Measurements from ENCODE around the gene DNASE1. TPM values are rescaled to one million over a fixed set of nuclear protein-coding genes. Genes with fewer than 3 reads are reported as not detected.
A peak's percentile ranks its signal among the peaks of the same experiment; 100 is the strongest.

DNASE1 gene
- total RNA-seq, 2 donors from 2014 or later = 14.8 to 22.0 TPM

DNA sequence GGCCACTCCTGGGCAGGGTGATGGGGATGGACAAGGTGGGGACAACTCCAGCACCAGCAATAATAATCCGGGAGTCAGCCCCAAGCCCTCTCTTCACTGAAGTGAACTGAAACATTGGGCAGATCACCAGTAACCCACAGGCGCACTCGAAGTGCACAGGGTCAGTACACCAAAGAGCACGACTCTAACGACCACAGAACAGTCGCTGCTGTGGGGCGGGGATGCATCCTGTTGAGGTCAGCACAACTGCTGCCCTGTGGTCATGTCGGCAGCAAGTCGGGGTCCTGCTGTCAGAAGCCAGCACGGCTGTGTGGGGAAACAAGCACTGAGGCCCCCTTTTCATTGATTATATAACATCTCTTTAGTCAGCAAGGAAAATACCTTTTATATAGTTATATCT, 14.6 kb downstream of the DNASE1 start:
- ATAC-seq (replicated peaks) = no peak
- Mint-ChIP-seq H3K4me1 (peaks cover 6% of the 10 kb centered on the region), H3K36me3 (ENCODE audit: low read depth) (peaks cover 89% of the 10 kb centered on the region), H3K9me3 (no peaks in the 10 kb centered on the region), H3K4me3 (no peak overlapping the region), H3K27me3 (no peaks in the 10 kb centered on the region), H3K27ac (no peak overlapping the region)

GRCh38 chr16:3670711-3671110, 16.2 kb downstream of the DNASE1 start:
- no peak for ATAC-seq (replicated peaks)
- Mint-ChIP-seq H3K36me3 (ENCODE audit: low read depth) (peaks cover 87% of the 10 kb centered on the region), H3K4me1 (peaks cover 6% of the 10 kb centered on the region), H3K27ac (no peak overlapping the region), H3K4me3 (no peak overlapping the region), H3K9me3 (no peaks in the 10 kb centered on the region), H3K27me3 (no peaks in the 10 kb centered on the region)

DNA sequence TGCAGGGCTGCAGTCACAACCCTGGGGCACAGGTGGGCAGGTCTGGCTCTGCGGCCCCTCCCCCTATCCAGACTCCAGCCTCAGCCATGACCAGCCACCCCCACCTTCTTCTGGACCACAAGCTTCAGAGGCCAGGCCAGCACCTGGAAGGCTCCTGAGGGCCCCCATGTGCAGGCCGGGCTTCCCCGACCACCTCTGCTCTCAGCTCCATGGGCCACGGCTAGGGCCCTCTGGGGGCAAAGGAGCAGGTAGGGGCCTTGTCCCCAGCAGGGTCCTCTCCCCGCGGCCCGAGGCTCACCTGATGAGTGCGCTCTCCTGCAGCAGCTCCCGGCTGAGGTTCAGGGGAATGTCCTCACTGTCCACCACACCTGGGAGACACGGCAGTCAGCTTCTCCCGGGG, 16.9 kb downstream of the DNASE1 start:
- no peak overlapping the region for H3K4me3 Mint-ChIP-seq
- H3K4me1 Mint-ChIP-seq = no peaks in the 10 kb centered on the region
- no peak for ATAC-seq (replicated peaks)
- H3K9me3 Mint-ChIP-seq = no peaks in the 10 kb centered on the region
- H3K36me3 Mint-ChIP-seq (ENCODE audit: low read depth) = peaks cover 87% of the 10 kb centered on the region
- no peak overlapping the region for H3K27ac Mint-ChIP-seq
- no peaks in the 10 kb centered on the region for H3K27me3 Mint-ChIP-seq

DNA sequence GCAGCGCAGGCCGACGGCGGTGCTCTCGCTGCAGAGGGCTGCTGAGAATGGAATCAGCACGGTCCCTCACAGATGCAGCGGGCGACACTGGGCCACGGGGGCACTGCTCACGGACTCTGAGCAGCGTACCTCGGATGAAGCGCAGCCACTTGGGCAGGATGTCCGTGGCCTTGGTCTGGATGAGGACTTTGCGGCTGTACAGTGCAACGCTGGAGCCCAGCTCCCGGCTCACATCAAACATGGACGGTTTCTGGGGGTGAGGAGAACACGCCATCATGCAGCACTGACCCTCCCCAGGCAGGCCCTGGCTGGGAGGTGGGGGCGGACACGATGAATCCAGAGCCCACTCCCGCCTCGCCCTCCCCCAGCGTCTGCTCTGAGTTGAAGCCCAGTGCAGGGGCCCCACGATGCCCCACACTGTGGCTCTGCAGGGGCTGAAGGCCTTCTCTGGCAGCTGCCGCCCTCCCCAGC, 18.1 kb downstream of the DNASE1 start:
- H3K27me3 Mint-ChIP-seq = no peaks in the 10 kb centered on the region
- H3K9me3 Mint-ChIP-seq = no peaks in the 10 kb centered on the region
- H3K27ac Mint-ChIP-seq = no peak overlapping the region
- no peak overlapping the region for H3K4me3 Mint-ChIP-seq
- no peaks in the 10 kb centered on the region for H3K4me1 Mint-ChIP-seq
- peaks cover 87% of the 10 kb centered on the region for H3K36me3 Mint-ChIP-seq (ENCODE audit: low read depth)
- no peak for ATAC-seq (replicated peaks)

DNA sequence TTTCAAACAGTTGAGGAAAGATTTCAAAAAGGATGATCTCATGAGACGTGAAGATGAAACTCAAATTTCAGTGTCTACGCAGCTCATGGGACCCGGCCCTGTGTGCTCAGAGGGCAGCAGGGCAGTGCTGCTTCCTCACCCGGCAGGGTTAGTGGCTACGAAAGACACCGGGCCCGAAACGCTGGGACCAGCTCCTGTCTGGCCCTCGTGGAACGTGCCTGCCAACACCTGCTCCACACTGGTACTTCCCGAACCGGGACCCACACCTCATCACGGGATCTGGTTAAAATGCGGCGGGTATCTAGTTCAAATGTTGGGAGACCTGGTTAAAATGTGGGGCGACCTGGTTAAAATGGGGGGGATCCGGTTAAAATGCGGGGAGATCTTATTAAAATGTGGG, 18.7 kb downstream of the DNASE1 start:
- H3K9me3 Mint-ChIP-seq = no peaks in the 10 kb centered on the region
- peaks cover 88% of the 10 kb centered on the region for H3K36me3 Mint-ChIP-seq (ENCODE audit: low read depth)
- H3K4me3 Mint-ChIP-seq = no peak overlapping the region
- no peaks in the 10 kb centered on the region for H3K27me3 Mint-ChIP-seq
- no peak overlapping the region for H3K27ac Mint-ChIP-seq
- ATAC-seq (replicated peaks) = no peak
- no peaks in the 10 kb centered on the region for H3K4me1 Mint-ChIP-seq

- Mint-ChIP-seq H3K4me3 (no peak overlapping the region), H3K36me3 (ENCODE audit: low read depth) (peaks cover 88% of the 10 kb centered on the region), H3K27me3 (no peaks in the 10 kb centered on the region), H3K4me1 (no peaks in the 10 kb centered on the region), H3K9me3 (no peaks in the 10 kb centered on the region), H3K27ac (no peak overlapping the region)
- ATAC-seq (replicated peaks) = no peak
Observed at GRCh38 chr16:3673676-3674377, 19.3 kb downstream of the DNASE1 start.

DNA sequence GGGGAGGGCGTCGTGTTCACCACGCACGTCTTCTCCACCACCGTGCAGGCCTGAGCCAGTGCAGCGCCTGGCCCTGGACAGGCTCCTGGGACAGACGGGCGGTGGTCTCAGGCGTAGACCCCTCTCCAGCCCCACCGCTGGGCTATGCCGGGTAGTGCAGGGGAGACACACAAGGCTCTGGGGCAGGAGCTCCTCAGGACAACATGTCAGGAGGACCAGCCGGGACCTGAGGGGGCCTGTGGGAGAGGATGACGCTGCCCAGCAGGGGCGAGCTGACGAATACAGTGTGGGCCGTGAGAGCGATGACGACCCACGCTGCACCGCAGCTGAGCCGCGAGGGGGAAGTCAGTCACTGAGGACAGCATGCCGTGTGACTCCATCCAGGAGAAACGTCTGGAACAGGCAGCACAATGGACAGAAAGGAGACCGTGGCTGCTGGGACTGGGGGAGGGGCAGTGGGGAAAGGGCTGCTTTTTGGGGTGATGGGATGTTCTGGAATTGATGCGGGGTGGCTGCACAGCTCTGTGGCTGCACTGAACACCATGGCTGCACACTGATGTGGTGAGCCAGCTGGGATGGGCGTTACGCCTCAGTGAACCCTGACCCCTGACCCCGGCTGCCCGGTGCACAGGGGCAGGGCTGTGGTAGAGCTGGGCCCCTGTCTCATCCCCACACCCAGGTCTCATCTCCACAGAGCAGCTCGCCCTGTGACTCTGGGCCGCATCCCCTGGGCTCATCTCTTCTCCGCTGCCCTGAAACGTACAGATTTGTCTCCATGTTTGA, 20.2 kb downstream of the DNASE1 start:
- ATAC-seq (replicated peaks) = no peak
- Mint-ChIP-seq H3K36me3 (ENCODE audit: low read depth) (peaks cover 90% of the 10 kb centered on the region), H3K4me3 (no peak overlapping the region), H3K9me3 (no peaks in the 10 kb centered on the region), H3K27ac (no peak overlapping the region), H3K4me1 (no peaks in the 10 kb centered on the region), H3K27me3 (no peaks in the 10 kb centered on the region)

DNA sequence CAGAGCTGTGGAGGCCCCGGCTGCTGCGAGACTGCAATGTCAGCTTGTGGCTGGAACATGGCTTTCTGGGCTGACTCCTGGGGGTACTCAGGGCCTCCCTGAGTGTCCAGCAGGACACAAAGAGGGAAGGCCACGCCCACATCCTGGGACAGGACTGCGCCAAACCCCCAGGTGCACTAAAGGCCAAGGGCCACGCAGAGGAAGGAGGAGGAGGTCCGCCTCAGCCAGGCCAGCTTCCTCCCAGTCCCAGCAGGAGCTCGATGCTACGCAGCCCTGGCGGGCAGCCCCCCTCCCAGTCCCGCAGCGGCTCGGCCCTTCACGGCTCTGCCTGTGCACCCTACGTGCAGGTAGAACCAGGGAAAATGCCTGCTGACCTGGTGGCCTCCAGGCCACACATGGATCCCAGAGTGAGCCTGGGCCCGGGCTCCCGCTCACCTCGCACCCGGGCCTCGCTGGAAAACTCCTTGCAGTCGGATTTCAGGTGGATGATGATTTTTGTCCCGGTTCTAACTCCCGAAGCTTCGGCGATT, 21.2 kb downstream of the DNASE1 start:
- Mint-ChIP-seq H3K27me3 (no peaks in the 10 kb centered on the region), H3K9me3 (no peaks in the 10 kb centered on the region), H3K27ac (no peak overlapping the region), H3K36me3 (ENCODE audit: low read depth) (peaks cover 90% of the 10 kb centered on the region), H3K4me3 (no peak overlapping the region), H3K4me1 (no peaks in the 10 kb centered on the region)
- no peak for ATAC-seq (replicated peaks)

DNA sequence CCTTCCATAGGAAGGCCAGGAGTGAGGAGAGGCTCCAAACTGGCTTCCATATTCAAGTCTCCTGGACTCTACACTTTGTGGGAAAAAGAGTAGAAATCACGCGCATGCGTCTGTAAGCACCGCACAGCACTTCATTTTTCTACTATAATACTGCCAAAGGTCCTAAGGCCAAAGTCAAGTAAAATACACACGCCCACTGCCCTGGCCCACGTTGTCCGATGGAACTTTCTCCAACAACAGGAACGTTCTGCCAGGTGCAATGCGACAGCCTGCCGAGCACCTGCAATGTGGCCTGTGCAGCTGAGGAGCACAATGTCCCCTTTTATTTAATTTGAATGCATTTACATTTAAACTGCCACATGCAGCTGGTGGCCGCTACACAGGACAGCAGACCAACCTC, 23.5 kb downstream of the DNASE1 start:
- no peaks in the 10 kb centered on the region for H3K27me3 Mint-ChIP-seq
- no peaks in the 10 kb centered on the region for H3K9me3 Mint-ChIP-seq
- H3K4me3 Mint-ChIP-seq = no peak overlapping the region
- no peak overlapping the region for H3K27ac Mint-ChIP-seq
- no peaks in the 10 kb centered on the region for H3K4me1 Mint-ChIP-seq
- peaks cover 94% of the 10 kb centered on the region for H3K36me3 Mint-ChIP-seq (ENCODE audit: low read depth)
- ATAC-seq (replicated peaks) = no peak

DNA sequence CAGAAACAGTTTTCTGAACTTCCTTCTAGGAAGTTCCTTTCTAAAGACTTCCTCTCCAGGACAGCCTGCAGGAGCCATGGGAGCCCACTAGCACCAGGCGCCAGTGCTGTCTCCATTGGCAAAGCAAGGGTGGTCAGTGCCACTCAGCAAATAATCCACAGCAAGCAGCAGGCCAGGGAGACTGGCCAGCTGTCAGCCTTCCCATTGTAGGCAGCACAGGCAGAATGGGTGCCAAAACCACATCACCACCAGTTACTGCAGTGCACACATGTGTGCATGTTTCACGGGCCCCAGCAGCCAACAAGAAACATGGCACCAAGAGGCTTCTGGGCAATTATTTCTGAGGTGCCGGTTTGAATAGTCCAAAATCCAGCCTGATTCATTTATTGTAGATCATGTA, 26.7 kb downstream of the DNASE1 start:
- Mint-ChIP-seq H3K36me3 (ENCODE audit: low read depth) (peaks cover 95% of the 10 kb centered on the region), H3K4me1 (no peaks in the 10 kb centered on the region), H3K9me3 (no peaks in the 10 kb centered on the region), H3K27me3 (no peaks in the 10 kb centered on the region), H3K27ac (no peak overlapping the region), H3K4me3 (no peak overlapping the region)
- ATAC-seq (replicated peaks) = no peak

GRCh38 chr16:3687021-3687420, 32.5 kb downstream of the DNASE1 start:
- no peak for ATAC-seq (replicated peaks)
- H3K27ac Mint-ChIP-seq = no peak overlapping the region
- peaks cover 90% of the 10 kb centered on the region for H3K36me3 Mint-ChIP-seq (ENCODE audit: low read depth)
- H3K27me3 Mint-ChIP-seq = no peaks in the 10 kb centered on the region
- H3K4me3 Mint-ChIP-seq = no peak overlapping the region
- H3K4me1 Mint-ChIP-seq = peaks cover 7% of the 10 kb centered on the region
- H3K9me3 Mint-ChIP-seq = no peaks in the 10 kb centered on the region

DNA sequence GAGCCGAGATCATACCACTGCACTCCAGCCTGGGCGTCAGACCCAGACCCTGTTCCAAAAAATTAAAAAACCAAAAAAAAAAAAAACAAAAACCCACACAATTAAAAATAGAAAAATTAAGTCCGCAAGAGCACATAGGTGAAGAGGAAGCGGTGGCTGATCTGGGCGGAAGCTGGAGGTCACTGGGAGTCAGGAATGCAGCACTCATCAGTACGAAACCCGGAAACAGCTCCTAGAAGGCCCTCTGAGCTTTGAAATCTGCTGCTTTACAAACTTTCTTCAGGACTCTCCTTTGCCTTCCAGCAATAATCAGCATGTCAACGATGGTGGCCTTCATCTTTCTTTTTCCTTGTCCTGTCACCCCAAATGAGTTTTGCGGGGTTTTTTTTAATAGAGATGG, 33.3 kb downstream of the DNASE1 start:
- Mint-ChIP-seq H3K4me3 (no peak overlapping the region), H3K27me3 (no peaks in the 10 kb centered on the region), H3K36me3 (ENCODE audit: low read depth) (peaks cover 82% of the 10 kb centered on the region), H3K4me1 (peaks cover 7% of the 10 kb centered on the region), H3K9me3 (no peaks in the 10 kb centered on the region), H3K27ac (no peak overlapping the region)
- ATAC-seq (replicated peaks) = no peak

- ATAC-seq (replicated peaks) = no peak
- no peak overlapping the region for H3K4me3 Mint-ChIP-seq
- no peaks in the 10 kb centered on the region for H3K27me3 Mint-ChIP-seq
- peaks cover 71% of the 10 kb centered on the region for H3K36me3 Mint-ChIP-seq (ENCODE audit: low read depth)
- no peak overlapping the region for H3K27ac Mint-ChIP-seq
- no peaks in the 10 kb centered on the region for H3K9me3 Mint-ChIP-seq
- H3K4me1 Mint-ChIP-seq = peaks cover 7% of the 10 kb centered on the region
Observed at GRCh38 chr16:3689731-3690130, 35.2 kb downstream of the DNASE1 start.

GRCh38 chr16:3690470-3690928, 36.0 kb downstream of the DNASE1 start:
- peaks cover 7% of the 10 kb centered on the region for H3K4me1 Mint-ChIP-seq
- H3K36me3 Mint-ChIP-seq (ENCODE audit: low read depth) = peaks cover 71% of the 10 kb centered on the region
- ATAC-seq (replicated peaks) = peak; percentile 98
- H3K4me3 Mint-ChIP-seq = peak overlapping the region; percentile 34
- H3K27me3 Mint-ChIP-seq = no peaks in the 10 kb centered on the region
- no peaks in the 10 kb centered on the region for H3K9me3 Mint-ChIP-seq
- peak overlapping the region; percentile 78 for H3K27ac Mint-ChIP-seq
